Activated naive CD8-positive, alpha-beta T cell treated with anti-CD3 and anti-CD28 coated beads, Interleukin-2, amount 10 ng/mL, durations not matched to agents 7 days and 5 days (primary cell): Measurements from ENCODE around the gene NAT16. TPM values are rescaled to one million over a fixed set of nuclear protein-coding genes. Genes with fewer than 3 reads are reported as not detected.
A peak's percentile ranks its signal among the peaks of the same experiment; 100 is the strongest.
"Not testable (repeated sequence)": the region's sequence is repeated elsewhere in the genome, so short reads cannot be mapped to it uniquely, and the experiment has no call there.

Experiments
- ATAC-seq: fragments of 150-1000 bp; cut with Tn5 transposase; one replicate; pipeline ENCODE4 v1.10.0; 2021; ENCODE audit warnings: low read depth, moderate library complexity
- POLR2A ChIA-PET: fragments of 350-600 bp; sonication (Branson Sonifier 250); formaldehyde crosslinking; loops from one replicate; lab custom pipeline; 2021; ENCODE audit warnings: antibody characterized with exemption; lab: Charles Lee
- DNase-seq: peaks from one replicate; pipeline ENCODE4 v3.0.0; 2021
- H3K27ac Mint-ChIP-seq: one replicate; pipeline ENCODE4 v1.8.0; 2022; ENCODE audit warnings: mild to moderate bottlenecking, mixed read lengths
- H3K27me3 Mint-ChIP-seq: one replicate; pipeline ENCODE4 v1.8.0; 2022; ENCODE audit warnings: mild to moderate bottlenecking, moderate library complexity, mixed read lengths
- H3K36me3 Mint-ChIP-seq: one replicate; pipeline ENCODE4 v1.8.0; 2021; ENCODE audit warnings: mild to moderate bottlenecking, mixed read lengths
- H3K4me1 Mint-ChIP-seq: one replicate; pipeline ENCODE4 v1.8.0; 2021; ENCODE audit warnings: mixed read lengths
- H3K4me3 Mint-ChIP-seq: one replicate; pipeline ENCODE4 v1.8.0; 2022; ENCODE audit warnings: mild to moderate bottlenecking, moderate library complexity, mixed read lengths
- H3K9me3 Mint-ChIP-seq: one replicate; pipeline ENCODE4 v1.8.0; 2021; ENCODE audit warnings: mixed read lengths
- microRNA-seq: library from miRNA; unstranded; fragments of <30 nt; microRNA quantifications from one replicate; pipeline ENCODE4 v1.2.0, GENCODE V29; 2022
- total RNA-seq, 2 experiments: library from RNA; stranded (reverse); gene quantifications; one replicate each; pipeline ENCODE4 v1.2.3, GENCODE V29; 2021

Gene NAT16
- total RNA-seq, 2 experiments from 2014 or later, result not detected

- no peaks in the 10 kb centered on the region for H3K9me3 Mint-ChIP-seq
Observed at GRCh38 chr7:101121991-101122932, 57.8 kb downstream of the NAT16 start.

GRCh38 chr7:101121631-101121990 lies 58.5 kb downstream of the NAT16 start:
- peak overlapping the region; percentile 87 for H3K27ac Mint-ChIP-seq
- H3K4me3 Mint-ChIP-seq, result peak overlapping the region; percentile 82
- peaks cover 14% of the 10 kb centered on the region for H3K27me3 Mint-ChIP-seq
- POLR2A ChIA-PET, result interaction anchor here (0.7 kb wide), 1 partner anchor 15 kb away, joined by 3 read pairs; no protein-coding TSS in a partner anchor
- not testable (repeated sequence) for ATAC-seq, H3K36me3 Mint-ChIP-seq, DNase-seq, H3K9me3 Mint-ChIP-seq
- H3K4me1 Mint-ChIP-seq, result peaks cover 39% of the 10 kb centered on the region

More at GRCh38 chr7:101121991-101122932, 57.8 kb downstream of the NAT16 start:
- DNase-seq (no peak), ATAC-seq (no peak)
- Mint-ChIP-seq H3K27ac (peak overlapping the region; percentile 87), H3K36me3 (no peaks in the 10 kb centered on the region), H3K4me1 (peaks cover 46% of the 10 kb centered on the region), H3K27me3 (peaks cover 19% of the 10 kb centered on the region), H3K4me3 (peak overlapping the region; percentile 82)
- POLR2A ChIA-PET, result interaction anchor here (0.7 to 2.1 kb wide), 4 partner anchors 14 to 695 kb away, joined by 3 to 7 read pairs (median 3); partner anchors contain the start of genes CUX1 and TRIM56

Small RNAs within 50 kb of the gene (microRNA-seq; reads per million reads assigned to microRNA genes)
- gene MIR4653, result not detected

Other genes starting within 250 kb of the NAT16 start
- not detected for gene MUC3A, start 230.8 kb downstream of the NAT16 start, total RNA-seq
- gene MUC12, start 210.7 kb downstream of the NAT16 start, total RNA-seq, result not detected
- not detected for gene MUC17, start 160.2 kb downstream of the NAT16 start, total RNA-seq
- 10 to 100 TPM; 77.4 to 77.8 TPM for gene TRIM56, start 94.8 kb downstream of the NAT16 start, total RNA-seq
- under 1 TPM; 0.44 to 0.51 TPM for gene SERPINE1, start 53.2 kb downstream of the NAT16 start, total RNA-seq
- 10 to 100 TPM; 34.1 to 44.0 TPM for gene AP1S1, start 25.8 kb downstream of the NAT16 start, total RNA-seq
- under 1 TPM; 0.14 to 0.17 TPM for gene VGF, start 14.7 kb downstream of the NAT16 start, total RNA-seq
- not detected for gene MOGAT3, start 20.7 kb upstream of the NAT16 start, total RNA-seq
- gene PLOD3, start 37.3 kb upstream of the NAT16 start, total RNA-seq, result 10 to 100 TPM; 48.9 to 51.0 TPM
- gene ZNHIT1, start 37.9 kb upstream of the NAT16 start, total RNA-seq, result 10 to 100 TPM; 54.2 to 55.8 TPM
- gene CLDN15, start 57.5 kb upstream of the NAT16 start, total RNA-seq, result 10 to 100 TPM; 26.6 to 30.1 TPM
- gene FIS1, start 64.8 kb upstream of the NAT16 start, total RNA-seq, result 100 to 1,000 TPM in 1 of 2 experiments, 10 to 100 TPM in 1; 91.7 to 106 TPM
- gene IFT22, start 141.5 kb upstream of the NAT16 start, total RNA-seq, result 1 to 10 TPM; 6.1 to 6.3 TPM
- not detected for gene COL26A1, start 182.6 kb upstream of the NAT16 start, total RNA-seq